HG02973 (cell line): ENCODE measurements around the gene PLXNC1.

Source experiments
- ATAC-seq: cut with Tn5 transposase; IDR thresholded peaks from one replicate; pipeline ENCODE4 v1.9.1; 2021; ENCODE audit warnings: moderate library complexity; ENCODE audit not compliant: unreplicated experiment

The PLXNC1 gene

DNA sequence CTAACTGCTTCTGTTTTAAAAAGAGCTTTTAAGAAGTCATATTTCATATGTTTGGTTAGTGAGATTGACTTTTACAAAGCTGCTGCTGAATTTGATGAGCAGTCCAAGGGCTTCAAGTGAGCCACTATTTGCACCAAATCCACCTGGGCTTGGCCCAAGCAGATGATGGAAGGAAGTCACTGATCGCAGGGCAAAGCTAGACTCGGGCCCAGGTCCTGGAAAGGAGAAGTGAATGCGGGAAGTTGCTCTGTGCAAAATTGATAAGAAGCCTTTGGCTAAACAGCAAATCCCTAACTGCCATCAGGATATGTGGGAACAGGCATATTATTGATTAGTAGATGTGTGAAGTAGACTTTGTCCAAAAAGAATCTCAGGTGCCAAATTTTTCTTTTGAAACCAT lies 30.5 kb downstream of the PLXNC1 start:
- no peak for ATAC-seq

DNA sequence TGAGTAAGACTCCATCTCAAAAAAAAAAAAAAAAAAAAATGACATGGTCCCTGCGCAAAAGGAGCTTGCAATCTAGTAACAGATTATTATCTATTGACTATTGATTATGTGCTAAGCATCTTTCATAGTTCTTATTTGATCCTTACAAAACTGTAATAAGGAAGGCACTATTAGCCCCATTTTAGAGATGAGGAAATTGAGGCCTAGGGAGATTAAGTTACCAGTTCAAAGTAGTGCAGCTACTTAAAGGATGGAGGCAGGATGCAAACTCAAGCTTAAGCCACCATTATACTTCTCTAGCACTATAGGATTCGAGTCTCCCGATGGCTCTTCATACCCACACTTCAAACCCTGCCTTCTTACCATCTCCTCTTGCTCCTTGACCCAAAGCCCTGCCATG lies 31.3 kb downstream of the PLXNC1 start:
- no peak for ATAC-seq

DNA sequence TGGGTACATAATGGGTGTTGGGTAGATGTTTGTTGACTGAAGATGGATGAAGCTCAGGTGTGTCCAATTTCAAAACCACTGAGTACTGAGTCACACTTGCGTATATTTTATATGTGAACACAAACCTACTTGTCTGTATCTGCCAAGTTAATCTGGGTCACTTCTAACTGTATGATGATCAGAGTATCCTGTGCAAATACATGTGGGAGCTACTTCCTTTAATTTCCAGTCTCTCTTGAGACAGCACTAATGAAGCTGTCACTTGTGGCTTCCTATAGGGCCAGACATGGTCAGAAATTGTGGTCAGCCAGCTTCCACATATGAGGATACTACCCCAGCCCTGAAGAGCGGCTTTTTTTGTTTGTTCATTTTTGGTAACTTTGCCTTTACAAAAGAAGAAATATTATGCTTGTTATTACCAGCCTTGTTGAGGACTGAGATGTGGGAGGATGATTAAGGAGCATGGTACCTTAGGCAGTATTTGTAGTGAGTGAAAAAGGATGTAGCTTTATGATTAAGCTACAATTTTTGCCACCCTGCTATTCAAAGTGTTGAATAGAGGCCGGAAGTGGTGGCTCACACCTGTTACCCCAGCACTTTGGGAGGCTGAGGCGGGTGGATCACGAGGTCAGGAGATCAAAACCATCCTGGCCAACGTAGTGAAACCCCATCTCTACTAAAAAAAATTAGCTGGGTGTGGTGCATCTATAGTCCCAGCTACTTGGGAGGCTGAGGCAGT lies 32.4 kb downstream of the PLXNC1 start:
- ATAC-seq: no peak

DNA sequence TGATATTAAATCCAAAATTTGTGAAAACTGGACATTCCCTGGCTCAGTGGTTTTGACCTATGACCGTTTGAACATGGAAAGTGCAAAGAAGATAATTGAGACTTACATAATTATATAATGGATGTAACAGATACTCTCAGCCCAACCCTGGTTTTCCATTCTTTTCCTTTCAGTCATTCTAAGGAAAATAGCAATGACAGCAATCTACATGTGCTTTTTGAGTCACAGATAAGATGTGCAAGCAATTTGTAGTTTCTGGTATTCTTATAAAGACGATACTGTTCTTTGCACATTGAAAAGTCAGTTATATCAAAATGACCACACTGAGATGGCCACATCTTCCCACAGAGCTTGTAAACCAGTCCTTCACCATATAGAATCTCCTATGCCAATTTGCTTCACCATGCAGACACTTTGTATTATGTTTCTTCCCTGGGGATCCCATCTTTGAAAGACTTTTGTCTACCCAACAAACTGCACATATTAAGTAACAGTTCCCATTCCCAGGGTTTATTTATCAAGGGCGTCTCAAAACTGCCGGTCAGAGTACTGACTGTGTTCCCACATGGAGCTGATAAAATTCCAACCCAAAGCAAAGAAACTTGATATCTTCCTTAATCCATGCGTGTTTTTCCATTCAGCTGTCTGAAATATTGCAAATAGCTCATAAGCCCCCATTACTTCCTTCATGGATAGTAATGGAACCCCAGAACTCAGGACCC lies 34.8 kb downstream of the PLXNC1 start:
- no peak for ATAC-seq

DNA sequence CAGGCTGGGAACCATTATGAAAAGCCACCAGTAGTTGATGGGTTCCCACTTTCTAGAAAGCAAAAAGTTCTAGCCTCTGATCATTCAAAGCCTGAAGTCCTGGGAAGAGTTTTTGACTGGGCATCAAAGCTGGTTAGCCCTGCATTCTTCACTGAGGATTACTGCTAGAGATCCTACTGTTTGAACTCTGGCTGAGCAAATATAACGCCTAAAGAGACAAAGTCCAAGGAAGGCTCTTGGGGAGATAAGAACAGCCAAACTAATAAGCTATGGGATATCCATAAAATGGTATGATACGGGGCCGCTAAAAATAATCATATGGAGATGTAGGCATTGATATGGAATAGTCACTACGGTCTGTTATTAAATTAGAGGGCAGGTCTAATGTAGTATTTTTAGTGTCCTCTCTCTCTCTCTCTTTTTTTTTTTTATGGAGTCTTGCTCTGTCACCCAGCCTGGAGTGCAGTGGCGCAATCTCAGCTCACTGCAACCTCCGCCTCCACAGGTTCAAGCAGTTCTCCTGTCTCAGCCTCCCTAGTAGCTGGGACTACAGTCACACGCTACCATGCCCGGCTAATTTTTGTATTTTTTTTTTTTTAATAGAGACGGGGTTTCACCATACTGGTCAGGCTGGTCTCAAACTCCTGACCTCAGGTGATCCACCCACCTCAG lies 35.5 kb downstream of the PLXNC1 start:
- no peak for ATAC-seq

DNA sequence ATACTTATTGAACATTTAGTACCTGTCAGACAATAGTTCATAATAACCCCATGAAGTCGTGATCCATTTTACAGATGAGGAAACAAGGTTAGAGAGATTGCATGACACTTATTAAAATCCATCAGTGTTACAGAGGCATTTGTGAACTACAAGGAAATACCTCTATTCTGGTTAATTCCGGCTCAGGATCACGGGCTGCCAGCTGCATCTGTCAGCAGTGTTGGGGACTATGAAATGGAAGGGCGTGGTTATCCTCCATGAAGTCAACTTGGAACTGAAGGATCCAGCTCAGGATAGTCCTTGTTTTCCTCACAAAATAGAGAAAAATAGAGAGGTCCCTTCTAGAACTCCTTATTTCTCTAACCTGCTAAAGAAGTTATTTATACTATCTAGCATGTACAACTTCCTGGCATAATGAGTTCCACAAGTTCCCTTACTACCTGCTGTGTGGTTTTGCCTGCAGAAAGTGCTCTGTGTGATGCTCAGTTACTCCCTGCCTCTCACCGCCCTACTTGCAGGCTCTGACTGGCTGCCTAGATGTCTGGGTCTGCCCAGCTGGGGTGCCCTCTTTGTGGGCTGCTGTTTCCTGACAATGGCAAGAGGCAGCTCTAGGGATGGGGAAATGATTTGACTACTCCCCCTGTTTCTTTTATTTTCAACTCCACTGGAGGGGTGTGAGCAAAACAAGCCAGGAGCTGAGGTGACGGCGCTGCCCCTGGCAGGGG lies 36.8 kb downstream of the PLXNC1 start:
- no peak for ATAC-seq

DNA sequence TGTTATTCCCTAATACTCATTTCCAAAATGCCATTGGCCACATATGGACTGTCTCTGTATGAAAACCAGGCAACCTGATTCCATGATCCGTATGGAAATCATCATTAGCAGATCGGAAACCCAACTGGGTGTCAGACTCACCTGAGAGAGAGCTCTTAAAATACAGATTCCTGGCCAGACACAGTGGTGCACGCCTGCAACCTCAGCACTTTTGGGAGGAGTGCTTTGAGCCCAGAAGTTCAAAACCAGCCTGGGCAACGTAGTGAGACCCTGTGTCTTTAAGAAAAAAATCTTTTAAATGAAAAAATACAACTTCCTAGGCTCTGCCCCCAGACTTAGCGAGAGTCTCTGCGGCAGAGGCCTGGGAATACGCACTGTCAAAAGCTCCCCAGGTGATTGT lies 37.4 kb downstream of the PLXNC1 start:
- no peak for ATAC-seq

DNA sequence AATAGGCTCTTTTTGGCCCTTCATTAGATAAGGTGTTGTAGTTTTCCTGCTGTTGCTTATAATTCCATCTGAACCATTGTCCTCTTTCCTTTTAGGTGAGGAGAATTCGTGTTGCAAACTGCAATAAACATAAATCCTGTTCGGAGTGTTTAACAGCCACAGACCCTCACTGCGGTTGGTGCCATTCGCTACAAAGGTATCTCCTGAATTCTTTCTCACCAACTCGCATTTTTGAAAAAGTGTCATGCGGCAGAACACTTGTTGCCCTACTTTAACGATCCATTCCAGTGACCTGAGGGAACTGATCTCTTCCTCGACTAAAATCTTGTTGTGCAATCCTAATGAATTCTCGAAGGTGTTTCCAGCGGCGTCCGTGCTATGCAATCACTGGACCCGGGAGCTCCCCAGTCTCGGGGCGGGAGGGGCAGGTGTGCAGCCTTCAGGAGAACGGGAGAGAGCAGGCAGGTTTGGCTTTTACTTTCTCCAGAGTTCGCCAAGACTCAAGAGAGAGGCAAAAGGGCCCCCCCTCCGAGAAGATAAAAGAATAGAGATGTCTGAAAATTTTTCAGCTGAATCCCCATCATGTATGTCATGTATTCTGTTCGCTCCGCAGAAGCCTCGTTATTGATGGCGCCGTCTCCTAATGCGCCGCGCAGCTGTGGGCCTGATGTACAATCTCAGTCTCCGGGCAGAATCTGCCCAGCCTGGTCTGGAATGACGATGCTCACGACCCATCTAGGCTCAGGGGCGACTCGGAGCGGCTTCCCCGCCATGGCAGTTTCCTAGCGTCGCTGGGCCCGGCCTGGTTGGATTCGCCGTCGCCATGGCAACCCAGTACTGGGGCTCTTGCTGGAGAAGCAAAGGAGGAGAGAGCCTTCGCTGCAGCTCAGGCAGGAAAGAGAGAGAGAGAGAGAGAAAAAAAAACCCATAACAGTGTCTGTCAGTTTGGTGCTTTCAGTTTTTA lies 38.2 kb downstream of the PLXNC1 start:
- ATAC-seq: no peak

DNA sequence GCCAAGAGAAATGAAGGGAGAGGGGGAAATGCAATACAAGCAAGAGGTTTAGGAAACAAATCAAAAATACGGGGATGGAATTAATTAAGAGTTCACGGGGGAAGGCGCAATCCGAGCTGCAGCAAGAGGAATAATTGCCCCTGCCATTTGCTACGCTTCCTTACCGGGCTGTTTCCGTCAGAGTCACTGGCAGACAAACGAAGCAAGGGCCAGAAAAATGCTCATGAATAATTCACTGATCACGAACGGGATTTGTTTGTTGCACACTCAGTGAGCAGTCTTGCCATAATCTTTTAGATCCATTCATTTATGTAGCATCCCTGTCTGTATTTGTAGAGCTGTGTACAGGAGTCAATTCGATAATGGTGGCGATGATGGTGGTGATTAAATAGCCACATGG lies 39.0 kb downstream of the PLXNC1 start:
- no peak for ATAC-seq

DNA sequence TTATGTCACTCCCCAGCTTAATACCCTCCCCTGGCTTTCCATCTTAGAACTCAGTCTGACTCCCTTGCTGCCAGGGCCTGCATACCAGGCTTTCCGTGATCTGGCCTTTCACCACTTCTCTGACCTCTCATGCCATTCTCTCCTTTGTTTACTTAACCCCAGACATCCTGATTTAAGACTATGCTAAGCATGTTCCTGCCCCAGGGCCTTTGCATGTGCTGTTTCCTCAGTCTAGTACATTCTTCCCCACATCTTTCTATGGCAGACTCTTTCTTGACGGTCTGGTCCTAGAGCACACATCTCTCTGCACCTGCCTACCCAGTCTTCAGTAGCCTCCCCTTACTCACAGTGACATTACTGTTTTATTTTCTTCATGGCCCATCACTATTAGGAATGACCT lies 42.2 kb downstream of the PLXNC1 start:
- no peak for ATAC-seq

DNA sequence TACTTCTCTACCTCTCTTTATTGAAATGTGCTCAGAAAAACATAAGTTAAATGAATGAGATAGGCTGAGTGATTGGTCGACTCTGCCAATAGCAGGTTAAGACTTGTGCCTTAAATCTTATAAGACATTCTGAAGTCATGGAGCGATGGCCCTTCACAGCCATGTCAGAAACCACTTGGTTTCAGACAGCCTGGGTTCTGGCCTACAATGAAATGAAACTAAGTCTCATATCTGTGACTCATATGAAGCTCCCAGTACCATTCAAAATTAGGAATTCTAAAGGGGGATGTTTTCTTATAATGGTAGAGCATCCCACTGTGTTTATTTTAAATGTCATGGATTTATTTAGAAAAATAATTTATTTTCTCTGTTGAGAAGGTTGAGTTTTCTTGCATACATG lies 42.6 kb downstream of the PLXNC1 start:
- ATAC-seq: no peak

DNA sequence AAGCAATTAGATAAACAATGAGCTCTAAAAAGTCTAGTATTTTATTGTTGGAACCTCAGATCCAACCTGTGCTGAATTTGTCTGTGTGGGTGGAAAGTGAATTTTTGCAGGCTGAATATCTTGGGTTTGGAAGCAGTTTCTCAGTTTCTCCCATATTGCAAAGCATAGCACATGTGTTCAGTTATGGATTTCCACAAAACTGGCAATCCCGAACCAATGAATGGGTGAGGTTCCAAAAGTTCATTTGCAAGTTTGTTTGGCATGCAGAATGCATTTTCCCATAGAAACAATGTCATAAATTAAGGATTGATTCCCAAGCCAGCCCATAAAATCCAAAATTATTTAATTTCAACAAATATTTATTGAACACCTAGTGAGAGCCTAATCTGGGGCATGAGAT lies 43.4 kb downstream of the PLXNC1 start:
- ATAC-seq: no peak

DNA sequence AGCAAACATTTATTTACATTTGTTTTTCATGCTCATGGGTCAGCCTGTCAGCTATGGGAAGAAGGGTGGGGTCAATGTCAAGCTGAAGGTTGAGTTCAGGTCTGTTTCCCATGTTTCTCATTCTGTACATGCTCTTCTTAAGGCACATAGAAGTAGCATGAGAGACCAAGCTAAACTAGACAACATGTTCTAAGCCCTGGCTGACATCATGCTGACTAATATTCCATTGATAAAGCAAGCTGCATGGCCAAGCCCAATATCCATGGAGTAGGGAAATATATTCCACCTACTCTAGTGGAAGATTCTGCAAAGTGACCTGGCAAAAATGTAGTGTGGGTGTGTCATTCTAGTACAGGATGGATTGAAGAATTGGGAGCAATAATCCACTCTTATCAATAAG lies 44.1 kb downstream of the PLXNC1 start:
- ATAC-seq: no peak

DNA sequence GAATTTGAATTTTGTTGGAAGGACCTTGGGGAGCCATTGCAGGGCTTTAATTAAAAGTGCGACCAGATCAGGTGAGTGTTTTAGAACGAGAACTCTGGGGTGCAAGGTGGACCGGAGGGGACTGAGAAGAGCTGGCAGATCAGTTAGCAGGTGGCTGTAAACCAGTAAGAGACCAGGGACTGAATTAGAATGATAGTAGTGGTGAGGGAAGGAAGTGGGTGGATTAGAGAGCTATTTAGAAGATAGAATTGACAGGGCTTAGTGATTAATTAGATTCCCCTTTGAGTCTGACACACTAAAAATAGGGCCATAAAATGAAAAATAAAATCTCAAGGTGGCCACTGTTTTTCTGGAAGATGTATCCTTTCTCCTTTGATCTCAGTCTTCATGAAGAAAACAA lies 44.8 kb downstream of the PLXNC1 start:
- no peak for ATAC-seq

DNA sequence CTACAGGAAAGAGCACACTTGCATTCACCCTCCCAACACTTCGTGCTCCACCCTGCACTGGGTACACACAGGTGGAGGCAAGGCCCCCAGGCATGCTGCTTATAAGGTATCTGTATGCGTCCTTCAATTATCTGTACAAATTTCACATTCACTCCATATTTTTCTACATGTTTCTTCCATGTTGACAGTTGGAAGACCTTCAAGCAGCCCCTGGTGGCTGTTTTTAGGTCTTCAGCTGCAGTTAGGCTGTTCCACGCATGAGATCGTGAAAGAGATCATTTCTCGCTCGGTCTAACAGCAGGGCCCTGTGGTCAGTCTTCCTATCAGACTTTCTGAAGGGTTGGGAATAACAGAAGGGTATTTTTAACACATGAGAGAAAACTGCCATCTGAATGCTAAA lies 47.1 kb downstream of the PLXNC1 start:
- no peak for ATAC-seq

DNA sequence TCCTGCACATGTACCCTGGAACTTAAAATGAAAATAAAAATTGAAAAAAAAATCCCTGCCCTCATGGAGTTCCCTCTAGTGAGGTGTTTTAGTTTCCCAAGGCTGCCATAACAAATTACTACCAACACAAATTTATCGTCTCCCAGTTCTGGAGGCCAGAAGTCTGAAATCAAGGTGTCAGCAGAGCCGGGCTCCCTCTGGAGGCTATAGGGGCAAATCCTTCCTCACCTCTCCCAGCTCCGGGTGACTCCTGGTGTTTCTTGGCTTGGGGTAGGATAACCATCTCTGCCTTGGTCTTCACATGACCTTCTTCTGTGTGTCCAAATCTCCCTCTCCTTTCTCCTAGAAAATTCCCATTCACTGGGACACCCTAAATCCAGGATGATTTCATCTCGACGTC lies 50.1 kb downstream of the PLXNC1 start:
- no peak for ATAC-seq

DNA sequence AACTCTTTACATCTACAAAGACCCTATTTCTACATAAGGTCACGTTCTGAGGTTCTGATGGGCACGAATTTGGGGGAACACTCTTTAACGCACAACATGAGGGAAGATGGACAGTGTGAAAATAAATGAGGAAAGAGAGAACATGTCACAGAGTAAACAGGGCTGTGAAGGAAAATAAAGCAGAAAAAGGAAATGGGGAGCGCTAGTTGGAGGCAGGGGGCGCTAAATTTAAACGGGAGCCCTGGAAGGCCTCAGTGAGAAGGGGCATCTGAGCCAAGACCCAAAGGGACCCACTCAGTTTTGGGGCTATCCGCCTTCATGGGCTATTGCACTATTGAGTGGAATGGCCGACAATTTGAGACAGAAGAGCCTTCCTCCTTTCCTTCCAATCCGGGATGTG lies 50.5 kb downstream of the PLXNC1 start:
- no peak for ATAC-seq

DNA sequence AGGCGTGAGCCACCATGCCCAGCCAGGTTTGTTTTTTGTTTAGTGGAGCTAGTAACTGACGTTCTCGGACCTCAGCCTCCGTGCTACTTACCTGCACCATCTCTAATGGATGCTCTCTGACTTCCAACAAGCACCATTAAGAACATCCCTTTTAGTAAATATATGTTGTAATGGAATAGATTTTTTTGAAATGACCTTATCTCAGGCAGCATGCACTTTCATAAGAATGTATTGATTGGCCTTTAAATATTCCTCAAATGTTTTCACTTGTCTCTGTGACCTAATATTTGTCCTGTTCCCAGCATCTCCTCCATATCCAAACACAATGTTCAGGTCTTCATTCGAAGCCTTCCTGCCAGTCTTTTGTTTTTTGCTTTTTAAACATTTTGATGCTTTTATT lies 51.7 kb downstream of the PLXNC1 start:
- ATAC-seq: no peak

DNA sequence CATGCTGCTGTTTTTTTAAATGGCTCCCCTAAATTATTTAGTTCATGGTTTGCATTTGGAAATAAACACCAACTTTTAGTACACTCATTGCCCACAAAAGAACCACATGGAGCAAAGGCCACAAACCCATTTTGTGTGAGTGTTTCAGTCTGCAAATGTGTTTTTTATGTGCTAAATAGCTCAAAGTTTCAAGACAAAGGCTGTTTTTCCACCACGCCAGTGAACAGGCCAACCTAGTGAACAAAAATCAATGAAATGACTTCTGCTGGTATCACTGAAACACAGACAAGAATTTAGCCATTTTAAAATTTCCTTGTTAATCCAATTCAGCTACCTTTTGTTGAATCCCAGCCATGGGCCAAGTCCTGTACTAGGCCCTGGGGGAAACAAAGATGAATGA lies 52.3 kb downstream of the PLXNC1 start:
- ATAC-seq: no peak
